ENCODE results near the gene OST4. TPM values are rescaled to one million over a fixed set of nuclear protein-coding genes. Genes with fewer than 3 reads are reported as not detected.

Gene OST4
- total RNA-seq, 1 experiment from 2014 or later: 784 TPM

DNA sequence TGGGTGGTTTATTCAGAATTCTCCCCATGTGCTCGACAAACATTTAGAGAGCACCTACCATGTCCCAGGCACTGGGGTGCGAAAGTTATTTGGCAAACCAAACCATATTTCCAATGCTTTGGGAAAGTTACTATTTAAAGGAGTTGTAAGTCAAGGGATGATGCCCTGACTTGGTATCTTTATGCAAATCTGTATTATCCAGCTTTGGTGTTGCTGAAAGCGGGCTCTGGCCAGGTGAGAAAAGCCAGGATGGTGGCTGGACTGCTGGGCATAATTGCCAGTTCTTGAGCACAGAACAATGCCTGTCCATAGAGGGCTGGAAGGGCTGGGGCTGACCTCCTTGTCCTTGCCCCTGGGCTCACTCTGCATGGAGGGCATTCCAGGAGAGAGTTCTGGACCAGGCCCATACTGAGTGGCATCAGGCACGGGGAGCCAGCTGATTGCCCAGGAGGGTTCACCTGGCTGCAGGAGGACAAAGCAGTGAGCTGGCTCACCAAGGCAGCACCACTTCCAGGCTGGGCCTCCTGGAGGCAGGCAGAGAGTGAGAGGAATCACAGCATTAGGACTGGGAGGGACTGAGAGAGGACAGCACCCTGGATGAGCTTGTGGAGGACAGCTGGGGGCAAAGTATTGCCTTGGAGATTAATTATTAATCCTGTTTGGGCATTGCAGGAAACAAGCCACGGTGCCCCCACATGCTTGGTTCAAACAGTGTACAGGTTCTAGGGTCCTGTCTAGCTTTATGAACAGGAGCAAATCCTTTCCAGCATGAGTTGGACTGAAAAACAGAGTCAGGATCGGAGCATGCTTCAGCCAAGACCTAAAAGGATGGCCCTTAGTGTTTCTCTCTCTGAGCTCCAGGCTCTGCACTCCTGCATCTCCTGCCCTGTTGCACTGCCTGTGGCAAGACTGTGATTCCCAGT lies 22.2 kb upstream of the OST4 start:
- no peak for DNase-seq (ENCODE audit: low read depth)

GRCh38 chr2:27092696-27093429 lies 21.4 kb upstream of the OST4 start:
- DNase-seq (ENCODE audit: low read depth): no peak

DNA sequence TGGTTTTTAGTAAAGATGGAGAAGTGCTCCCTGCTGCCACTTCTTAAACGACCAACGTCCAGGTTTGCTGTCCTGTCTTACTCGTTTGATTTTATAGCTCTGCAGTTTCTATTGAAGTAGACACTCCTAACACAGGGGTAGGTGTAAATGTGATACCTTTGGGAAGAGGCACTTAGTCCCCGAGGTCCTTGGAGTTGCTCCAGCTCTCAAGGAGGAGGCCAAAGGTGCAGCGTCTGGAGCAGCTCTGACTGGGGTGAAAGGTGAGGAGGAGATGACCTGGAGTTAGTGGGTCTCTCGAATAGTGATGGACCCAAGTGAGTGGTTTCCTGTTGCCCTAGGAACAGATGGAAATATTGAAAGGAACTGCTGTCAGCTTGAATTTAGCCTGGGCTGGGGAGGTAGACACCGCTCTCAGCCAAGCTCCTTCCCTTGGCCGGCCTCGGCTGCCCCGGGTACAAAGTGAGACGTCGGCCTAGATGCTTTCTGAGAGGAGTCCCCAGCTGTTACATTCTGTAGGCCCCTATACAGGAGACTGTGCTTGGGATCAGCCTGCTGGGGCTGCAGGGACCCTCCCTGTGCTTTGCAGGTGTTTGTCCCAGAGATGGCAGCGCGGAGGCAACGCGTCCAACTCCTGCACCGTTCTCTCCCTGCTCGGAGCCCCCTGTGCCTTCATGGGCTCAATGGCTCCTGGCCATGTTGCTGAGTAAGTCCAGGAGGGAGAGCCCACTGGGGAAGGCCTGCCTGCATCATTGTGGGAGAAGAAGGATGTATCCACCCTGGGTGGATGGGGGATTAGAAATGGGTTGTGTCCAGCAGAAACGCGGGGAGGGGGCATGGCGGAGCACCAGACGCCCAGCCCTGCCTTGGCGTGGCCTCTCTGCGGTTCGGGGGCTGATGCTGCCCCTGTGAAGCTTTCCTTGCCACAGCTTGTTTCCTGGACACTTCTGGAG lies 20.6 kb upstream of the OST4 start:
- DNase-seq (ENCODE audit: low read depth): no peak

DNA sequence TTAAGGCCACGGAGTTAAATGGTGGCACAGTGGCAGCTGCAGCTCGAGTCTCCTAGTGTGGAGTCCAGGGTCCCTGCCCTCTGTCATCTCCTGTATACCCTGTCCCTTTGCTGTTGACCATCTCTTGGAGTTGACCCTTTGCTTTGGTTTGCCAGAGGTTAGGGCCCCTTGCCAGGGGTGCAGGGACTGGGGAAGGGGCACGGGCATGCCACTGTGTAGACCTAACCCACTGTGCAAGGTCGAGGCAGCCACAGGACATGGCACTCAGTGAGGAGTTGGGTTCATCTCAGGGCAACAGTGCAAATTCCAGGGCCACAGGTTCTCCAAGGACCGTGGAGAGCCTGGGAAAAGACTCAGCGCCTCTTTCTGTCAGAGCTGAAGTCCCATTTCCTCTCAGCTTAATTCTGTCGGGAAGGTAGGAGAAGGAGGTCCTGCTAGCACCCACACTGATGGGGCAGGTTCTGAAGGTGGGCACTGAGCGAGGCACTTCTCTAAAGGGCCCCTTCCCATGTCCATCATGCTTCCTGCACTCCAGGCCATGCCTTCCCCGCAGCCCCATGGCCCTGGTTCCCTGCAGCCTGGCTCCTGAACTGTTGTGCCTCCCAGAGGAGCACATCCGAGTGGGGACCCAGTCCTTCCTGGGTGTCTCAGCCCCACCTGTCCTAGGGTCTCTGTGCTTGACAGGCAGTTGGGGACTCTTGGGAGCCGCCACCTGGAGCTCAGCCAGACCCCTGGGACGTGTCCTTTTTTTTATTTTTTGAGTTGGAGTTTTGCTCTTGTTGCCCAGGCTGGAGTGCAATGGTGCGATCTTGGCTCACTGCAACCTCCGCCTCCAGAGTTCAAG lies 17.9 kb upstream of the OST4 start:
- DNase-seq (ENCODE audit: low read depth): no peak

DNA sequence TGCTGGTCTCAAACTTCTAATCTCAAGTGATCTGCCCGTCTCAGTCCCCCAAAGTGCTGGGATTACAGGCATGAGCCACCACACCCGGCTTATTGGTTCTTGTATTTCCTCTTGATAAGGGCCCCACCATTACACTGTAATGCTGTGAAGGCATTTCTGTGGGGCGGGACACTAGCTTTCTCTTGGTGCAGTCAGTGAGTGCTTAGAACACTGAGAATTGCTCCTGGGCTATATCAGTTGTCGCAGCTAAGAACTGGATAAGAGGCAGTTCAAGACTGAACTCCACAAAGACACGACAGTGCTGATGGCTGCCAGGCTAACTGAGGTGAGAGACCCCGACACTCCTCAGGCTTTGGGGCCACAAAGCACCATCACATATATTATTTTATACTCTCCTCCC lies 17.2 kb upstream of the OST4 start:
- DNase-seq (ENCODE audit: low read depth): no peak

DNA sequence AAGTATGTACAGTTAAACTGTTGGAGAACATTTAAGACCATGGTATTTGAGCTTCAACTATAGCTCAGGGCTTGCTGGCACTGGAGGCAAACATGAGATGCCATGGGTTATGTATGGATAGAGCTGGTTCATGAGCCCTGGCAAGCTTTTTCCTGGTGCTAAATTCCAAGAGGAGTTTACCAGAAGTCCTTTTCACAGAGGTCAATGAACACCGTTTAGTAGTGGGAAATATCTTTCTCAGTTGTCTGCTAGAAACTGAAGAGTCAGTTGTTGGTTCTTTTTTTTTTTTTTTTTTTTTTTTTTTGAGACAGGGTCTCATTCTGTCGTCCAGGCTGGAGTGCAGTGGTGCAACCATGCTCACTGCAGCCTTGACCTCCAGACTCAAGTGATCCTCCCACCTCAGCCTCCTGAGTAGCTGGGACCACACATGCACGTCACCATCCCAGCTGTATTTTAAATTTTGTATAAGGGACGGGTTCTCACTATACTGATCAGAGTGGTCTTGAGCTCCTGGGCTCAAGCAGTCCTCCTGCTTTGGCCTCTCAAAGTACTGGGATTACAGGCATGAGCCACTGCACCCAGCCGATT lies 16.5 kb upstream of the OST4 start:
- no peak for DNase-seq (ENCODE audit: low read depth)

- DNase-seq (ENCODE audit: low read depth): peak; percentile 25
Observed at GRCh38 chr2:27086724-27087593, 15.5 kb upstream of the OST4 start, which contains the start of gene KHK. TSS of gene KHK (plus strand) at chr2:27086772. CDS start at chr2:27087260, 488 bp downstream.

- DNase-seq (ENCODE audit: low read depth): peak; percentile 90
Observed at GRCh38 chr2:27086090-27086723, 14.8 kb upstream of the OST4 start.

DNA sequence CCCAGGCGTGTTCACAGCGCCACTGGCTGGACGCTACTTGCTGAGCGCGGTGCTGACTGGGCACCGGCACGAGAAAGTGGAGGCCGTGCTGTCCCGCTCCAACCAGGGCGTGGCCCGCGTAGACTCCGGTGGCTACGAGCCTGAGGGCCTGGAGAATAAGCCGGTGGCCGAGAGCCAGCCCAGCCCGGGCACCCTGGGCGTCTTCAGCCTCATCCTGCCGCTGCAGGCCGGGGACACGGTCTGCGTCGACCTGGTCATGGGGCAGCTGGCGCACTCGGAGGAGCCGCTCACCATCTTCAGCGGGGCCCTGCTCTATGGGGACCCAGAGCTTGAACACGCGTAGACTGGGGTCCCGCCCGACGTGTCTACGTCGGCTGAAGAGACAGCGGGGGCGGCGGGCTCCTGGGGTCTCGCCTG lies 14.2 kb upstream of the OST4 start:
- DNase-seq (ENCODE audit: low read depth): peak; percentile 83

GRCh38 chr2:27085062-27085672 lies 13.7 kb upstream of the OST4 start:
- no peak for DNase-seq (ENCODE audit: low read depth)

GRCh38 chr2:27084297-27085061 lies 13.0 kb upstream of the OST4 start:
- DNase-seq (ENCODE audit: low read depth): no peak

DNA sequence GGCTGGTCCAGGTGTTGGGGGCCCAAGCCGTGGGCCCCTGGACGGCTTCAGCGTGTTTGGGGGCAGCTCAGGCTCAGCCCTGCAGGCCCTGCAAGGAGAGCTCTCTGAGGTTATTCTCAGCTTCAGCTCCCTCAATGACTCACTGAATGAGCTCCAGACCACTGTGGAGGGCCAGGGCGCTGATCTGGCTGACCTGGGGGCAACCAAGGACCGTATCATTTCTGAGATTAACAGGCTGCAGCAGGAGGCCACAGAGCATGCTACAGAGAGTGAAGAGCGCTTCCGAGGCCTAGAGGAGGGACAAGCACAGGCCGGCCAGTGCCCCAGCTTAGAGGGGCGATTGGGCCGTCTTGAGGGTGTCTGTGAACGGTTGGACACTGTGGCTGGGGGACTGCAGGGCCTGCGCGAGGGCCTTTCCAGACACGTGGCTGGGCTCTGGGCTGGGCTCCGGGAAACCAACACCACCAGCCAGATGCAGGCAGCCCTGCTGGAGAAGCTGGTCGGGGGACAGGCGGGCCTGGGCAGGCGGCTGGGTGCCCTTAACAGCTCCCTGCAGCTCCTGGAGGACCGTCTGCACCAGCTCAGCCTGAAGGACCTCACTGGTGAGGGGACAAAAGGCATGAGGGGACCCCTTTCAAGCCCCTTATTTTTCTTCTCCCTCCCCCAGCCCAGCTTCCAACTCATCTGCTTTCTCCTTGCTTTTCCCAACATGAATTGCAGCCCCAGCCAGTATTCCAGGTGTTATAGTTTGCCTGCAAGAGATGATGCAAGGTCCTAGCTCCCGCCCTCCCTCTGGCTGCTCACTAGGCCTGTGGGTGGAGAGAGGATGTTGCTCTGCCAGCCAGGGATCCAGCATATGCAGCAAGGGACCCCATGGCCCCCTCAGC lies 12.2 kb upstream of the OST4 start:
- DNase-seq (ENCODE audit: low read depth): no peak

DNA sequence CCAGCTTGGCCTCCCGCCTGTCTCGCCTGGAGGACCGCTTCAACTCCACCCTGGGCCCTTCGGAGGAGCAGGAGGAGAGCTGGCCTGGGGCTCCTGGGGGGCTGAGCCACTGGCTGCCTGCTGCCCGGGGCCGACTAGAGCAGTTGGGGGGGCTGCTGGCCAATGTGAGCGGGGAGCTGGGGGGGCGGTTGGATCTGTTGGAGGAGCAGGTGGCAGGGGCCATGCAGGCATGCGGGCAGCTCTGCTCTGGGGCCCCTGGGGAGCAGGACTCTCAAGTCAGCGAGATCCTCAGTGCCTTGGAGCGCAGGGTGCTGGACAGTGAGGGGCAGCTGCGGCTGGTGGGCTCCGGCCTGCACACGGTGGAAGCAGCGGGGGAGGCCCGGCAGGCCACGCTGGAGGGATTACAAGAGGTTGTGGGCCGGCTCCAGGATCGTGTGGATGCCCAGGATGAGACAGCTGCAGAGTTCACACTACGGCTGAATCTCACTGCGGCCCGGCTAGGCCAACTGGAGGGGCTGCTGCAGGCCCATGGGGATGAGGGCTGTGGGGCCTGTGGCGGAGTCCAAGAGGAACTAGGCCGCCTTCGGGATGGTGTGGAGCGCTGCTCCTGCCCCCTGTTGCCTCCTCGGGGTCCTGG lies 11.4 kb upstream of the OST4 start:
- DNase-seq (ENCODE audit: low read depth): no peak

DNA sequence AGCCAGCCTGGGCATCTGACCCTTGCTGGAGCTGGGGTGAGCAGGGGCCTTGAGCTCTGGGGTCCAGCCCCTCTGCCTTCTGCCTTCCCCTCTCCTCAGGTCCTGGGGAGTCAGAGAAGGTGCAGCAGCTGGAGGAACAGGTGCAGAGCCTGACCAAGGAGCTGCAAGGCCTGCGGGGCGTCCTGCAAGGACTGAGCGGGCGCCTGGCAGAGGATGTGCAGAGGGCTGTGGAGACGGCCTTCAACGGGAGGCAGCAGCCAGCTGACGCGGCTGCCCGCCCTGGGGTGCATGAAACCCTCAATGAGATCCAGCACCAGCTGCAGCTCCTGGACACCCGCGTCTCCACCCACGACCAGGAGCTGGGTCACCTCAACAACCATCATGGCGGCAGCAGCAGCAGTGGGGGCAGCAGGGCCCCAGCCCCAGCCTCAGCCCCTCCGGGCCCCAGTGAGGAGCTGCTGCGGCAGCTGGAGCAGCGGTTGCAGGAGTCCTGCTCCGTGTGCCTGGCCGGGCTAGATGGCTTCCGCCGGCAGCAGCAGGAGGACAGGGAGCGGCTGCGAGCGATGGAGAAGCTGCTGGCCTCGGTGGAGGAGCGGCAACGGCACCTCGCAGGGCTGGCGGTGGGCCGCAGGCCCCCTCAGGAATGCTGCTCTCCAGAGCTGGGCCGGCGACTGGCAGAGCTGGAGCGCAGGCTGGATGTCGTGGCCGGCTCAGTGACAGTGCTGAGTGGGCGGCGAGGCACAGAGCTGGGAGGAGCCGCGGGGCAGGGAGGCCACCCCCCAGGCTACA lies 10.7 kb upstream of the OST4 start:
- no peak for DNase-seq (ENCODE audit: low read depth)

GRCh38 chr2:27080603-27080936 lies 9.1 kb upstream of the OST4 start:
- DNase-seq (ENCODE audit: low read depth): no peak

DNA sequence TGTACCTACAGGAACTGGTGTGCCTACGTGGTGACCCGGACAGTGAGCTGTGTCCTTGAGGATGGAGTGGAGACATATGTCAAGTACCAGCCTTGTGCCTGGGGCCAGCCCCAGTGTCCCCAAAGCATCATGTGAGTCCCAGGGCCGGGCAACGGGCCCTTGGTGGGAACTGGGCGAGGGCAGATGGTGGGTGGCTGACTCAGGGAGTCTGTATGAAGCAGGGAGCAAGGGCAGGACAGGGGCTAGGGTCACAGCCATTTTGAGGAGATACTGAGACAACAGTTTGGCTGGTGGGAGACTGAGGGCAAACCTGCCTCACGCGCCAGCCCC lies 8.7 kb upstream of the OST4 start:
- DNase-seq (ENCODE audit: low read depth): no peak
